Right ventricle myocardium superior (tissue), 1 donor: ENCODE data around the gene SMIM10. TPM values are rescaled to one million over a fixed set of nuclear protein-coding genes. Genes with fewer than 3 reads are reported as not detected.
"Not testable (repeated sequence)": the region's sequence is repeated elsewhere in the genome, so short reads cannot be mapped to it uniquely, and the experiment has no call there.

ENCODE experiments used
- ATAC-seq: fragments of 200-7000 bp; cut with Tn5 transposase; one replicate; pipeline ENCODE4 v1.9.1; 2020; ENCODE audit warnings: mild to moderate bottlenecking; ENCODE audit not compliant: poor library complexity
- DNase-seq: peaks from one replicate; pipeline ENCODE4 v3.0.0-alpha.2; 2020
- intact Hi-C: fragments of 100-400 bp; cut with DNase I; formaldehyde crosslinking; loops from one replicate; pipeline ENCODE4 v1.11.2; 2022
- total RNA-seq: library from RNA; stranded (reverse); fragmentation: NEBNext Ultra II Directional; extraction: Animal tissue kit (Norgen Biotek cat#: 25700); gene quantifications from one replicate; pipeline ENCODE4 v1.2.1, GENCODE V29; 2021
- donor health status: DM: no; HTN: yes; CAD: no; lungs with severe emphysema.

The SMIM10 gene
- total RNA-seq, 1 donor from 2014 or later, result 4.6 TPM

GRCh38 chrX:135006187-135006586 is 15.4 kb downstream of the SMIM10 start:
- no peak for ATAC-seq
- intact Hi-C loops, result no loop called here
- no peak for DNase-seq

GRCh38 chrX:135009057-135009610 is 18.3 kb downstream of the SMIM10 start:
- DNase-seq (no peak), ATAC-seq (no peak)
- intact Hi-C loops, result no loop called here

DNA sequence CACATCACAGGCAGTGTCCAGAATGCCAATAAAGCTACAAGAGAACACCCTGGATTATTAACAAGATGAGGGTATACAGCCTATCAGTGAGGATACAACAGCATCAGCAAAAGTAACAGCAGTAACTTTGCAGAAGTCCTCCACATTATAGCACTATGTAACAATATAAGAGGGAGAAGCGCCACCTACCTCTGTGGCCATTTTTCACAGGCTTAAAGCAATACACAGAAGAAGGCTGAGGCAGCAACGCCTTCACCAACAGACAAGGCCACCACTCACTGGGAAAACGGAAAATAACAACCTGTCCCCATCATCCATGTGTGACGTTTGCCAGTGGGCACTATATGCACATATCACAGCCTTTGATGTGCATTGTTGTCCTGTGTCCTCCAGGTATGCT is 19.0 kb downstream of the SMIM10 start:
- intact Hi-C loops, result no loop called here
- no peak for ATAC-seq
- DNase-seq, result no peak

DNA sequence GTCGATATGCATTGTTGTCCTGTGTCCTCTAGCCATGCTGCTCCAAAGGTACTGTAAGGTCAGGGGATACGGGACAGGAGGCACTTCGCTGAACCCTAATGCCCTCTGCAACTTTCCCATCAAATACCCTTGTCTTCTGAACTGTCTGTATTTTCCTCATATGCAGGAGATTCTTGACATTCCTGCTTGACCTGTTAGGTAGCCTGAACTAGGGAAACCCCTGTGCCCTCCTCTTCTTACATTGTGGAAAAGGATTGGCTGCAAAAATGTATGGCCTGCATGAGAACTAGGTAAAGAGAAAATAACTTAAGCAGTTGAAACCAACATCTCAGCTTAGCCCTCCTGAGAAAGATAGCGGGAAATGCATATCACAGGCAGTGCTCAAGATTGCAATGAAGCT is 20.1 kb downstream of the SMIM10 start:
- ATAC-seq (no peak), DNase-seq (no peak)
- intact Hi-C loops, result no loop called here

- intact Hi-C loops, result no loop called here
- DNase-seq (no peak), ATAC-seq (no peak)
Measured at GRCh38 chrX:135015523-135016245, 24.9 kb downstream of the SMIM10 start.

DNA sequence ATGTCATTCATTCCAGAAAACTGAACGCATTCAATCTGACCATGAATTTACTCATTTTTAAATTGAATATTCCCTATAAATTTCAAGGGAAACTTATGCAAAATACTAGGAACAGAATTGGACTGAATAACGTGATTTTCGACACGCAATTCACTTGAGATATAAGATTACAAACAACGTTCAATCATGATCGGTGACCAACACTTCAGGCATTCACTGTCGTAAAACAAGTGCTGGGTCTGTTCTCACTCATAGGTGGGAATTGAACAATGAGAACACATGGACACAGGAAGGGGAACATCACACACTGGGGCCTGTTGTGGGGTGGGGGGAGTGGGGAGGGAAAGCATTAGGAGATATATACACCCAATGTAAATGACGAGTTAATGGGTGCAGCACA is 29.1 kb downstream of the SMIM10 start:
- DNase-seq, intact Hi-C loops, ATAC-seq: not testable (repeated sequence)

DNA sequence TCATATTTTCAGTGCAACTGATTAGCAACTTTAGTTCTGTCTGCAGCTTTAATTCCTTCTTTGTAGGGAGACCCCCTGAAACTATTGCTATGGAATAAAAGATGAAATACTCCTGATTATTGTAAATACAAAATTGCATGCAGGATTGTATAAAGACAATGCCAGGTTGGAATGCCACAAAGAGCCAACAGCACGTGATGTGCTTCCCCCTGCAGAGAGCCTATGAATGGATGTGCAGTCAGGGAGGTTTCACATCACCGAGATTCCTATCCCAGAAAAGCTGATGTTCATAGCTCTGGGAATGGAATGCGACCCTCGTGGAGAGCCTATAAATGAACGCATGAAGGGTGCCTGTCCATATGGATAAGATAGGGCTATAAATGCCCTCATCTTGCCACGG is 33.0 kb downstream of the SMIM10 start:
- intact Hi-C loops, DNase-seq, ATAC-seq: not testable (repeated sequence)

DNA sequence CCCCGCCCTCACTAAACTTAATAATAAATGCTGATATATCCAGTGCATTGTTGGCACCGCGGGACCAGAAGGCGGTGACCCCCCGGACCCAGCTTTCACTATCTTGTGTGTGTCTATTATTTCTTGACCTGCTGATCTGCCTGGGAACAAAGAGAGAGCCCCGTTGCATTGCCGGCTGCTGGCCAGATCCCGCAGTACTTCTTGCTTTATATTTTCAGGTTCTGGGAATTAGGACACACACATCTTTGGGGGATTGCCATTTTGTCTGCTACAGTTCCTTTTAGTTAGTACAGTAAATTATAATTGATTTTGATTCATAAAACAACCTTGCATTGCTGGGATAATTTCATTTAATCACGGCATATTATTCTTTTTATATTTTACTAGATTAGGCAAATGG is 33.7 kb downstream of the SMIM10 start:
- intact Hi-C loops, result no loop called here
- ATAC-seq (no peak), DNase-seq (no peak)

- ATAC-seq, intact Hi-C loops, DNase-seq: not testable (repeated sequence)
Measured at GRCh38 chrX:135030207-135030963, 39.6 kb downstream of the SMIM10 start.

GRCh38 chrX:135041149-135042123 is 50.6 kb downstream of the SMIM10 start:
- ATAC-seq, intact Hi-C loops, DNase-seq: not testable (repeated sequence)

Other genes with a start within 250 kb of the SMIM10 start
- 9.0 TPM for gene PABIR2, start 193.8 kb upstream of the SMIM10 start, total RNA-seq
- 22.8 TPM for gene MOSPD1, start 75.7 kb upstream of the SMIM10 start, total RNA-seq
- gene RTL8B, start 31.6 kb downstream of the SMIM10 start, total RNA-seq, result 14.2 TPM
- gene RTL8C, start 41.4 kb downstream of the SMIM10 start, total RNA-seq, result 253 TPM
- 31.1 TPM for gene RTL8A, start 61.1 kb downstream of the SMIM10 start, total RNA-seq
- 1.6 TPM for gene SMIM10L2B, start 107.7 kb downstream of the SMIM10 start, total RNA-seq
- gene ETDB, start 129.5 kb downstream of the SMIM10 start, total RNA-seq, result not detected
- gene CT55, start 180.4 kb downstream of the SMIM10 start, total RNA-seq, result not detected